SK-N-SH (cell line): ENCODE results near the gene SEL1L2. TPM values are rescaled to one million over a fixed set of nuclear protein-coding genes. Genes with fewer than 3 reads are reported as not detected.

Experiments
- CTCF ChIA-PET: fragments of 300-600, 350-600 bp; formaldehyde crosslinking; extraction: SDS; loops from one replicate; lab custom pipeline; 2021; lab: Yijun Ruan, JAX
- POLR2A ChIA-PET: fragments of 350-600 bp; sonication (Branson Sonifier 250); formaldehyde crosslinking; extraction: SDS; loops from one replicate; lab custom pipeline; 2020; ENCODE audit warnings: antibody characterized with exemption, inconsistent platforms; lab: Yijun Ruan, JAX
- DNase-seq: peaks from one replicate; pipeline ENCODE4 v3.0.0; 2012
- H2AFZ ChIP-seq: fragments of 200-600 bp; sonication (generic); 2 replicates; pipeline ENCODE4 v1.8.1; 2016; ENCODE audit warnings: antibody characterized with exemption, mild to moderate bottlenecking, low read depth
- H3F3A ChIP-seq: fragments of 200-600 bp; sonication (generic); replicated peaks from 2 replicates; pipeline ENCODE3; 2016; ENCODE audit warnings: antibody characterized with exemption, mild to moderate bottlenecking; ENCODE audit not compliant: insufficient read depth
- H3K27ac ChIP-seq, 2 experiments: fragments of 200-500 bp in 1 of 2; fragments of 200-600 bp in 1 of 2; sonication (Bioruptor generic) in 1 of 2; sonication (generic), shearing (Covaris generic) in 1 of 2; 2 replicates each; pipeline versions ENCODE4 v1.5.1 to v1.6.1; 2014 to 2016; ENCODE audit warnings: low read depth in 2 of 2, inconsistent platforms in 1 of 2, low read length in 1 of 2, mild to moderate bottlenecking in 1 of 2, mixed read lengths in 1 of 2
- H3K27me3 ChIP-seq: fragments of 200-600 bp; sonication (generic), shearing (Covaris generic); 2 replicates; pipeline ENCODE4 v1.6.1; 2016; ENCODE audit warnings: mixed run types; ENCODE audit not compliant: insufficient read depth
- H3K36me3 ChIP-seq, 2 experiments: fragments of 200-500 bp in 1 of 2; fragments of 200-600 bp in 1 of 2; sonication (Bioruptor generic) in 1 of 2; sonication (generic) in 1 of 2; replicated peaks in 1 of 2; 2 replicates each; pipeline versions ENCODE3 to v1.5.1; 2014 to 2016; ENCODE audit warnings: low read length in 1 of 2, mild to moderate bottlenecking in 1 of 2; ENCODE audit not compliant: insufficient read depth in 2 of 2, control insufficient read depth in 1 of 2
- H3K4me1 ChIP-seq, 2 experiments: fragments of 200-500 bp in 1 of 2; fragments of 200-600 bp in 1 of 2; sonication (Bioruptor generic) in 1 of 2; sonication (generic), shearing (Covaris generic) in 1 of 2; 2 replicates each; pipeline versions ENCODE4 v1.5.1 to v1.6.1; 2014 to 2016; ENCODE audit warnings: low read depth in 1 of 2, low read length in 1 of 2, mixed run types in 1 of 2; ENCODE audit not compliant: insufficient read depth in 2 of 2, control insufficient read depth in 1 of 2
- H3K4me2 ChIP-seq: fragments of 200-600 bp; sonication (generic), shearing (Covaris generic); 2 replicates; pipeline ENCODE4 v1.6.1; 2017; ENCODE audit warnings: mixed run types
- H3K4me3 ChIP-seq, 2 experiments: fragments of 200-500 bp in 1 of 2; fragments of 200-600 bp in 1 of 2; sonication (Bioruptor generic) in 1 of 2; sonication (generic), shearing (Covaris generic) in 1 of 2; 2 replicates each; pipeline versions ENCODE4 v1.5.1 to v1.8.1; 2014 to 2016; ENCODE audit warnings: low read depth in 2 of 2, inconsistent platforms in 1 of 2, low read length in 1 of 2, mild to moderate bottlenecking in 1 of 2, mixed read lengths in 1 of 2, moderate library complexity in 1 of 2
- H3K79me2 ChIP-seq: fragments of 200-600 bp; sonication (generic); 2 replicates; pipeline ENCODE4 v1.8.1; 2017; ENCODE audit warnings: mild to moderate bottlenecking; ENCODE audit not compliant: insufficient read depth
- H3K9ac ChIP-seq: fragments of 200-600 bp; sonication (generic); 2 replicates; pipeline ENCODE4 v1.6.1; 2017; ENCODE audit warnings: mixed run types
- H3K9me2 ChIP-seq: fragments of 200-600 bp; sonication (generic); 2 replicates; pipeline ENCODE4 v1.6.1; 2017; ENCODE audit warnings: mixed run types
- H3K9me3 ChIP-seq: fragments of 200-600 bp; sonication (generic); 2 replicates; pipeline ENCODE4 v1.6.1; 2017; ENCODE audit warnings: mixed run types, mild to moderate bottlenecking, moderate library complexity
- H4K20me1 ChIP-seq: fragments of 200-600 bp; sonication (generic); 2 replicates; pipeline ENCODE4 v1.6.1; 2017; ENCODE audit warnings: mild to moderate bottlenecking, mixed run types; ENCODE audit not compliant: insufficient read depth
- EP300 ChIP-seq, 2 experiments: IDR thresholded peaks; 2 replicates each; pipeline versions ENCODE4 v1.4.0 to v1.6.1; 2012; ENCODE audit warnings: borderline replicate concordance in 1 of 2, low read depth in 1 of 2, low read length in 1 of 2
- EZH2phosphoT487 ChIP-seq: fragments of 200-600 bp; sonication (generic); IDR thresholded peaks from 2 replicates; pipeline ENCODE4 v1.6.1; 2017; ENCODE audit warnings: low read depth, mixed run types, mild to moderate bottlenecking, antibody characterized with exemption, moderate library complexity, borderline replicate concordance
- FOSL2 ChIP-seq: IDR thresholded peaks from 2 replicates; pipeline ENCODE4 v1.4.0; 2012; ENCODE audit warnings: low read depth, mild to moderate bottlenecking, moderate library complexity, borderline replicate concordance
- FOXJ3 ChIP-seq: sonication (generic); formaldehyde crosslinking; IDR thresholded peaks from 2 replicates; pipeline ENCODE4 v1.5.1; 2020; ENCODE audit warnings: mild to moderate bottlenecking, missing genetic modification reagents
- FOXM1 ChIP-seq: IDR thresholded peaks from 2 replicates; pipeline ENCODE4 v1.4.0; 2012; ENCODE audit warnings: low read depth, mild to moderate bottlenecking
- GABPA ChIP-seq: IDR thresholded peaks from 2 replicates; pipeline ENCODE4 v1.4.0; 2012; ENCODE audit warnings: low read depth, mild to moderate bottlenecking
- MAX ChIP-seq: IDR thresholded peaks from 2 replicates; pipeline ENCODE4 v1.4.0; 2012; ENCODE audit warnings: low read depth
- MXI1 ChIP-seq: IDR thresholded peaks from 2 replicates; pipeline ENCODE4 v1.6.1; 2012; ENCODE audit warnings: mild to moderate bottlenecking, low read depth, low read length, improper control_type of control experiment
- RCOR1 ChIP-seq: fragments of 150-350 bp; IDR thresholded peaks from 2 replicates; pipeline ENCODE4 v1.6.1; 2017; ENCODE audit warnings: antibody characterized with exemption, low read length
- SIN3A ChIP-seq: IDR thresholded peaks from 2 replicates; pipeline ENCODE4 v1.6.1; 2012; ENCODE audit warnings: low read depth, mild to moderate bottlenecking, low read length, moderate library complexity, borderline replicate concordance
- TCF12 ChIP-seq: IDR thresholded peaks from 2 replicates; pipeline ENCODE4 v1.4.0; 2012
- TEAD4 ChIP-seq: IDR thresholded peaks from 2 replicates; pipeline ENCODE4 v1.4.0; 2012; ENCODE audit warnings: mild to moderate bottlenecking, borderline replicate concordance; ENCODE audit not compliant: insufficient read depth
- YY1 ChIP-seq: IDR thresholded peaks from 2 replicates; pipeline ENCODE4 v1.4.0; 2012; ENCODE audit warnings: low read depth, mild to moderate bottlenecking
- WGBS: methylation state at CpG from one replicate; pipeline ENCODE4 v1.1.6; 2017; ENCODE audit warnings: low lambda C conversion rate; 5-methylcytosine and 5-hydroxymethylcytosine counted together
- polyA plus RNA-seq, 3 experiments: library from polyadenylated mRNA; depleted of rRNA; stranded (reverse); fragments of >200 nt; gene quantifications; 2 replicates each; pipeline ENCODE4 v1.2.3, GENCODE V29; 2012
- TF ChIP-seq, protein P1 (sequence below): IDR thresholded peaks from 2 replicates; pipeline ENCODE4 v1.4.0; 2012; ENCODE audit warnings: low read depth, borderline replicate concordance

SEL1L2 gene
- polyA plus RNA-seq, 1 of the 3 experiments (the other 2 are of a cell fraction): not detected

- ChIA-PET POLR2A (no interaction called here), CTCF (no interaction called here)
- Histone ChIP-seq H3K9me3 (no peaks in the 10 kb centered on the region), H3F3A (no peaks in the 10 kb centered on the region), H2AFZ (no peak overlapping the region), H3K27ac (no peak overlapping the region), H3K9ac (no peak overlapping the region), H3K4me3 (no peak overlapping the region), H4K20me1 (no peaks in the 10 kb centered on the region), H3K27me3 (no peaks in the 10 kb centered on the region; the same call in 1 of the 2 replicates), H3K4me2 (no peak overlapping the region), H3K9me2 (no peaks in the 10 kb centered on the region), H3K36me3 (no peaks in the 10 kb centered on the region), H3K79me2 (no peaks in the 10 kb centered on the region), H3K4me1 (no peaks in the 10 kb centered on the region)
- TF ChIP-seq, protein P1, sequence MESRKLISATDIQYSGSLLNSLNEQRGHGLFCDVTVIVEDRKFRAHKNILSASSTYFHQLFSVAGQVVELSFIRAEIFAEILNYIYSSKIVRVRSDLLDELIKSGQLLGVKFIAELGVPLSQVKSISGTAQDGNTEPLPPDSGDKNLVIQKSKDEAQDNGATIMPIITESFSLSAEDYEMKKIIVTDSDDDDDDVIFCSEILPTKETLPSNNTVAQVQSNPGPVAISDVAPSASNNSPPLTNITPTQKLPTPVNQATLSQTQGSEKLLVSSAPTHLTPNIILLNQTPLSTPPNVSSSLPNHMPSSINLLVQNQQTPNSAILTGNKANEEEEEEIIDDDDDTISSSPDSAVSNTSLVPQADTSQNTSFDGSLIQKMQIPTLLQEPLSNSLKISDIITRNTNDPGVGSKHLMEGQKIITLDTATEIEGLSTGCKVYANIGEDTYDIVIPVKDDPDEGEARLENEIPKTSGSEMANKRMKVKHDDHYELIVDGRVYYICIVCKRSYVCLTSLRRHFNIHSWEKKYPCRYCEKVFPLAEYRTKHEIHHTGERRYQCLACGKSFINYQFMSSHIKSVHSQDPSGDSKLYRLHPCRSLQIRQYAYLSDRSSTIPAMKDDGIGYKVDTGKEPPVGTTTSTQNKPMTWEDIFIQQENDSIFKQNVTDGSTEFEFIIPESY: no peak
- 12% methylated on average over 1 of the region's 1 CpG for WGBS
- DNase-seq: no peak
Observed at GRCh38 chr20:13852306-13852705, 138.1 kb downstream of the SEL1L2 start.

DNA sequence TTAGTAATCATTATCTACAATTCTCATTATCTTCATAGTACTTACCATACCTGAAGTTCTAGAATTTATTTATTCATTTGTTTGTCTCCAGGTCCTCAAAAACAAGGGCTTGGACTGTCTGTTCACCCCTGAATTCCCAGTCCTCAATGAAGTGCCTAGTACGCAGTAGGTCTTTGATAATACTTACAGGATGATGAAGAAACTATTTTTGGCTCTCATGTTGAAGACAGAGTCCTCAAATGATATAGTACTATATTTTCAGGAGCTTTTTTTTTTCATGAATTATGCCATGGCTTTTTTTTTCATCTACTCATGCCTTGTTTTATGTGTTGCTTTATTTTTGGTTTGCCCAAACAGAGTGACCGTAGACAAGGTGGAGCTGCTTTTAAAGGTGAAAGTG, 139.1 kb downstream of the SEL1L2 start:
- no peaks in the 10 kb centered on the region for H3K36me3 ChIP-seq
- WGBS: 62% methylated on average over 2 of the region's 2 CpGs
- no peaks in the 10 kb centered on the region; the same call in 1 of the 2 replicates for H3K27me3 ChIP-seq
- H3K9me2 ChIP-seq: no peaks in the 10 kb centered on the region
- H3K79me2 ChIP-seq: no peaks in the 10 kb centered on the region
- H3K9me3 ChIP-seq: no peaks in the 10 kb centered on the region
- no peak for TF ChIP-seq FOSL2
- no peak for TF ChIP-seq MXI1
- TF ChIP-seq RCOR1: no peak
- no peak for TF ChIP-seq SIN3A
- TF ChIP-seq EZH2phosphoT487: no peak
- no peak for TF ChIP-seq MAX
- no peak for TF ChIP-seq YY1
- TF ChIP-seq GABPA: no peak
- no peak for TF ChIP-seq FOXJ3 (CRISPR knock-in tag)
- TF ChIP-seq EP300 (IDR thresholded peaks at IDR 0.05; ENCODE audit: borderline replicate concordance in 1 of 2, low read depth in 1 of 2, low read length in 1 of 2): no peak
- TF ChIP-seq TEAD4: no peak
- TF ChIP-seq TCF12: no peak
- TF ChIP-seq, protein P1: no peak
- TF ChIP-seq FOXM1: no peak
- no peak overlapping the region for H3K4me3 ChIP-seq
- ChIA-PET POLR2A (no interaction called here), CTCF (no interaction called here)
- DNase-seq: no peak
- H3F3A ChIP-seq: no peaks in the 10 kb centered on the region
- no peak overlapping the region for H3K9ac ChIP-seq
- H3K4me2 ChIP-seq: no peak overlapping the region
- H3K4me1 ChIP-seq: no peaks in the 10 kb centered on the region
- H2AFZ ChIP-seq: no peak overlapping the region
- H3K27ac ChIP-seq: no peak overlapping the region
- H4K20me1 ChIP-seq: no peaks in the 10 kb centered on the region
